ENCODE data around the gene PTGDR2.
A peak's percentile ranks its signal among the peaks of the same experiment; 100 is the strongest.

Gene PTGDR2

GRCh38 chr11:60855726-60856633 lies at the start of gene PTGDR2:
PTGDR2 (minus strand) TSS chr11:60855950; CDS start chr11:60853722, 2,228 bp downstream.
- TF ChIP-seq EP300 (IDR thresholded peaks at IDR 0.05; ENCODE audit: borderline replicate concordance) (no peak), EGR1 (IDR thresholded peaks at IDR 0.05) (no peak), MAX (IDR thresholded peaks at IDR 0.05) (no peak), TAF1 (IDR thresholded peaks at IDR 0.05; ENCODE audit: low read depth) (no peak), TCF12 (IDR thresholded peaks at IDR 0.05; ENCODE audit: low read depth) (no peak), RAD21 (IDR thresholded peaks at IDR 0.05; ENCODE audit: low read depth) (no peak), CREB1 (IDR thresholded peaks at IDR 0.05; ENCODE audit: low read depth) (no peak), REST (IDR thresholded peaks at IDR 0.05; ENCODE audit: low read depth) (no peak), ZBTB7A (IDR thresholded peaks at IDR 0.05; ENCODE audit: low read depth) (no peak), FOXM1 (IDR thresholded peaks at IDR 0.05; ENCODE audit: borderline replicate concordance, low read depth) (no peak), NFIC (IDR thresholded peaks at IDR 0.05) (no peak), YY1 (IDR thresholded peaks at IDR 0.05; ENCODE audit: low read depth) (no peak)
- TF ChIP-seq, protein P1, sequence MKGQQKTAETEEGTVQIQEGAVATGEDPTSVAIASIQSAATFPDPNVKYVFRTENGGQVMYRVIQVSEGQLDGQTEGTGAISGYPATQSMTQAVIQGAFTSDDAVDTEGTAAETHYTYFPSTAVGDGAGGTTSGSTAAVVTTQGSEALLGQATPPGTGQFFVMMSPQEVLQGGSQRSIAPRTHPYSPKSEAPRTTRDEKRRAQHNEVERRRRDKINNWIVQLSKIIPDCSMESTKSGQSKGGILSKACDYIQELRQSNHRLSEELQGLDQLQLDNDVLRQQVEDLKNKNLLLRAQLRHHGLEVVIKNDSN (IDR thresholded peaks at IDR 0.05): no peak

- TF ChIP-seq FOXM1 (IDR thresholded peaks at IDR 0.05; ENCODE audit: borderline replicate concordance, low read depth) (no peak), MAX (IDR thresholded peaks at IDR 0.05) (no peak)
- TF ChIP-seq, protein P1 (IDR thresholded peaks at IDR 0.05): no peak
These were observed 49.3 kb upstream of the PTGDR2 start for GRCh38 chr11:60905047-60905446.

DNA sequence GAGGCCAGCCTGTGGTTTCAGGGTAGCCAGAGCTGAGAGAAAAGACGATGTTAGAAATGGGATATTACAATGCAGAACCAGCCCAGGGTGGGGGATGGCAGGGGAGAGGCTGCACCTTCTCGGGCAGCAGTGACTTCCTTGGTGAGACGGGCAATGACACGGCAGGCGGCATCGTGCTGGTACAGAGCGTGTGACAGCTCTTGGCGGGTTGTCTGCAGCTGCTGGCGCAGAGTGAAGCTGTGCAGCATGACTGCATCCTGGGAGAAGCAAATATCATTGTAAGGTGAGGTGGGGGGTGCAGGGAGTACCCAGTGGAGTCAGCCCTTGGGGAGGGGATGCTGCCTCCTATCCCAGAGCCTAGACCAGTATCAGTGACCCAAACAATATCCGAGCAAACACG lies 46.9 kb upstream of the PTGDR2 start:
- TF ChIP-seq TCF12 (IDR thresholded peaks at IDR 0.05; ENCODE audit: low read depth): no peak

GRCh38 chr11:60900673-60901404 lies 45.1 kb upstream of the PTGDR2 start:
- TF ChIP-seq REST (IDR thresholded peaks at IDR 0.05; ENCODE audit: low read depth) (peak; percentile 46; the same call in 1 of the 2 replicates), TAF1 (IDR thresholded peaks at IDR 0.05; ENCODE audit: low read depth) (no peak), NFIC (IDR thresholded peaks at IDR 0.05) (no peak)

GRCh38 chr11:60899977-60900376 lies 44.2 kb upstream of the PTGDR2 start:
- TF ChIP-seq RAD21 (IDR thresholded peaks at IDR 0.05; ENCODE audit: low read depth) (no peak), EGR1 (IDR thresholded peaks at IDR 0.05) (no peak), ZBTB7A (IDR thresholded peaks at IDR 0.05; ENCODE audit: low read depth) (no peak), TAF1 (IDR thresholded peaks at IDR 0.05; ENCODE audit: low read depth) (no peak), NFIC (IDR thresholded peaks at IDR 0.05) (no peak)

DNA sequence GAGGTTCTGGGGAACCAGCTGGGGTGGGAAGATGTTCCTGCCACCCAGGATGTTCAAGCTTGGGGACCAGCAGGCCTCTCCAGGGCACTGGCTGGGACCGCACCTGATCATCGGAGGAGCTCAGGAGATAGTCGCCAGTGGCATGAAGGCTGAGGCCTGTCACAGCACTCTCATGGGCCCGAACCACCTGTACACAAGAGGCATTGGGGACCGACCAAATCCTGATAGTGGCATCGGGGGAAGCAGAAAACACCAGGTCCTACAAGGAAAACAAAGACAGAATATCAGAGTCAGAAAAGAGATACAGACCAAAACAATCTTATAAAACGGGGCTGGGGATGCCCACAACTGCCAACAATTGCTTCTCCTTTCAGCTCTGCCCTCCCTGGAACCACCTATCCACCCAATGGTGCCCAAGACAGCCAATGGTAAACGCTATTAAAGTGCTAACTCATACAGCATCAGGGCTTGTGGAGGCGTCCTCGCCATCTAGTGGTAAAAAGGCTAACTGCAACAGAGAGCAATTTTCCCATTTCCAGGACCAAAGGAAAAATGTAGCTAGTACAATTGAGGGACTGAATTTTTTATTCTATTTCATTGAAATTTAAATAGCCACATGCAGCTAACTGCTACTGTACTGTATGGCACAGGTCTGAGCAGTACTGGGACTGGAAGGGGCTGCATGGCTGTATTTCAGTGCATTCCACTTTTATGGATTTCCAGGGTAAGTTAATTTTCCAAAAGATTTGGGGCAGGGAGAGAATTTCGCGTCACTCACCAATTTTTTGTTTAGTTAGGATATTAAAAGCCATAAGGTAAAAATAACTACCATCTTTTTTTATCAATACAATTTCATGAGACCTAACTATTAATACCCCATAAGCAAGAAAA lies 43.5 kb upstream of the PTGDR2 start:
- TF ChIP-seq MAX (IDR thresholded peaks at IDR 0.05) (no peak), RAD21 (IDR thresholded peaks at IDR 0.05; ENCODE audit: low read depth) (peak; percentile 53)
